Hematopoietic multipotent progenitor cell (in vitro differentiated cells): ENCODE results near the gene DNAL4. TPM values are rescaled to one million over a fixed set of nuclear protein-coding genes. Genes with fewer than 3 reads are reported as not detected.

Experiments
- DNase-seq, 3 donors: peaks; one replicate each; pipeline ENCODE4 v3.0.0-alpha.2; 2011 to 2015; ENCODE audit warnings: low read depth in 2 of 3, low spot score in 2 of 3
- small RNA-seq: library from RNA; depleted of rRNA; stranded (forward); fragments of <200 nt; gene quantifications from one replicate; pipeline ENCODE3, GENCODE V24; 2012
- total RNA-seq: library from RNA; depleted of rRNA; stranded (reverse); fragments of >200 nt; gene quantifications from one replicate; pipeline ENCODE4 v1.2.3, GENCODE V29; 2012

The DNAL4 gene
- total RNA-seq, 1 donor, result 14.8 TPM

GRCh38 chr22:38729946-38730345 is 64.0 kb downstream of the DNAL4 start:
- no peak for DNase-seq

DNA sequence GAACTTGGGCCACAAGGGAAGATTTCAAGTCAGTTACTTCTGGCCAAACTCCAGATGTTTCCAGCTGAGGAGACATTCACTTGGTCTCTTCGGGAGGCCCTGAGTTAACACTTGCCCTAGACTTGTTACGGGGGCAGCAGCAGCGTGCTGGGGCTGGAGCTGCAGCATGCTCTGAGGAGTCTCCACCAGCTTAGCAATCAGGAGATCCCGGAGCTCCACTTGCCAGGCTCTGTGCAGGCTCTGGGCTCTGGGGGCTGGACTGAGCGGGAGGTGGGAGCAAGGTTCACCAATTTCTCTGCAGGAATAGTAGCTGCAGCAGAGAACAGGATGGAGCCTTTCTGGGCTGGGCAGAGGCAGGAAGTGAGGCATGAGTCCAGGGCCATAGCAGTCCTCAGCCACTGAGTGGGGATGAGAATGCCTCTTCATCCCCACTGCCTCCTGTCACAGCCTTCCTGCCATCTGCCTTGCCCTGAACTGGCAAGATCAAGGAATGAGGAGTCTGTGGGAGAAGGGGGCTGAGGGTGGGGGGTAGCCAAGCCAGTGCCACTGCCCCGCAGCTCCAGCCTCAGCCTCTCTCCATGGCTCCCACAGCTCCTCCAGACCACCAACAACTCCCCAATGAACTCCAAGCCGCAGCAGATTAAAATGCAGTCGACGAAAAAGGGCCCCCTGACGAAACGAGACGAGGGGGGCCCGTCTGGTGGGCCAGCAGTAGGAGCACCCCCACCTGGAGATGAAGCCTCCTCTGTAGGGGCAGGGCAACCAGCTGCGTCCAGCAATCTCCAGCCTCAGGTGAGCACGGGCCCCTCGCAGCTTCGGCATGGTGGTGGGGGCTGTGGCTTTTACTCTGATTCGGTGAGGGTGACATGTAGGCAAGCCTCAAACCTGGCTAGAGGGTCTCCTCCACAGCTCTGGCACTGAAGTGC is 64.8 kb downstream of the DNAL4 start:
- no peak for DNase-seq

Small RNA genes lying within 50 kb of the gene (small RNA-seq; reads per million reads assigned to genes)
- gene AL021707.8, result not detected

Other genes with a start within 250 kb of the DNAL4 start
- gene DMC1, start 224.0 kb downstream of the DNAL4 start, total RNA-seq, result 2.2 TPM
- 1.3 TPM for gene FAM227A, start 137.8 kb downstream of the DNAL4 start, total RNA-seq
- gene CBY1, start 137.5 kb downstream of the DNAL4 start, total RNA-seq, result 4.6 TPM
- gene TOMM22, start 112.2 kb downstream of the DNAL4 start, total RNA-seq, result 35.0 TPM
- 65.7 TPM for gene JOSD1, start 93.2 kb downstream of the DNAL4 start, total RNA-seq
- 91.8 TPM for gene GTPBP1, start 88.2 kb downstream of the DNAL4 start, total RNA-seq
- gene SUN2, start 38.1 kb downstream of the DNAL4 start, total RNA-seq, result 256 TPM
- 0.27 TPM for gene NPTXR, start 49.9 kb upstream of the DNAL4 start, total RNA-seq
- gene CBX6, start 78.1 kb upstream of the DNAL4 start, total RNA-seq, result 15.6 TPM
- gene APOBEC3A, start 163.5 kb upstream of the DNAL4 start, total RNA-seq, result 1.9 TPM
- gene APOBEC3B, start 188.2 kb upstream of the DNAL4 start, total RNA-seq, result 1.6 TPM
- 12.9 TPM for gene APOBEC3C, start 220.1 kb upstream of the DNAL4 start, total RNA-seq
- 7.3 TPM for gene APOBEC3D, start 227.0 kb upstream of the DNAL4 start, total RNA-seq
- 8.9 TPM for gene APOBEC3F, start 246.7 kb upstream of the DNAL4 start, total RNA-seq